Aorta (tissue), 5 donors: ENCODE measurements around the gene KCND2. TPM values are rescaled to one million over a fixed set of nuclear protein-coding genes. Genes with fewer than 3 reads are reported as not detected.

ENCODE experiments used
- ATAC-seq: fragments of 200-7000 bp; cut with Tn5 transposase; one replicate; pipeline ENCODE4 v1.9.1; 2022; ENCODE audit warnings: moderate library complexity; ENCODE audit not compliant: low FRiP score
- DNase-seq, 2 donors: peaks; one replicate each; pipeline ENCODE4 v3.0.0-alpha.2; 2020
- H3K27ac ChIP-seq, 2 donors: one replicate each; pipeline ENCODE4 v1.5.1; 2013; ENCODE audit warnings: low read length in 2 of 2, mild to moderate bottlenecking in 2 of 2, moderate library complexity in 2 of 2, control low read depth in 1 of 2, inconsistent platforms in 1 of 2, low read depth in 1 of 2
- H3K27me3 ChIP-seq, 2 donors: one replicate each; pipeline ENCODE4 v1.6.1; 2013; ENCODE audit warnings: control low read depth in 1 of 2, low read length in 1 of 2, mild to moderate bottlenecking in 1 of 2, moderate library complexity in 1 of 2; ENCODE audit not compliant: insufficient read depth in 2 of 2, control insufficient read depth in 1 of 2
- H3K36me3 ChIP-seq, 2 donors: one replicate each; pipeline ENCODE4 v1.6.1; 2013; ENCODE audit warnings: control low read depth in 1 of 2, low read length in 1 of 2, mild to moderate bottlenecking in 1 of 2; ENCODE audit not compliant: insufficient read depth in 2 of 2, control insufficient read depth in 1 of 2
- H3K4me1 ChIP-seq, 2 donors: one replicate each; pipeline ENCODE4 v1.6.1; 2013; ENCODE audit warnings: low read length in 2 of 2, control low read depth in 1 of 2, mild to moderate bottlenecking in 1 of 2, moderate library complexity in 1 of 2; ENCODE audit not compliant: insufficient read depth in 2 of 2, control insufficient read depth in 1 of 2
- H3K4me3 ChIP-seq, 2 donors: one replicate each; pipeline ENCODE4 v1.5.1; 2013; ENCODE audit warnings: low read length in 2 of 2, control low read depth in 1 of 2, mild to moderate bottlenecking in 1 of 2
- H3K9me3 ChIP-seq: one replicate; pipeline ENCODE4 v1.6.1; 2013; ENCODE audit warnings: mild to moderate bottlenecking, low read length; ENCODE audit not compliant: control insufficient read depth
- WGBS, 2 donors: extraction: QIAGEN DNeasy Blood & Tissue Kit; methylation state at CpG; one replicate each; pipeline ENCODE4 v1.1.7; 2013; 5-methylcytosine and 5-hydroxymethylcytosine counted together
- intact Hi-C, 2 donors: fragments of 100-400 bp; cut with DNase I; formaldehyde crosslinking; loops; one replicate each; pipeline versions ENCODE4 v1.14.2 to v1.15.0; 2022
- polyA plus RNA-seq, 2 donors: library from polyadenylated mRNA; stranded (reverse); fragments of 200-250 nt; gene quantifications; one replicate each; pipeline ENCODE4 v1.2.3, GENCODE V29; 2013
- total RNA-seq, 2 donors: library from RNA; stranded (reverse); fragmentation: NEBNext Ultra II Directional; extraction: Animal tissue kit (Norgen Biotek cat#: 25700); gene quantifications; one replicate each; pipeline ENCODE4 v1.2.1, GENCODE V29; 2021
- donor health status: healthy with polysubstance abuse.
- donor health status: Bipolar disorder and iron deficiency.
- donor health status: DM: no; HTN: no; CAD: no.
- donor health status: DM: no; HTN: no; CAD: no.
- donor health status: DM: yes; HTN: yes; CAD: no.

Gene KCND2
- total and polyA plus RNA-seq, 4 donors, result 1.9 to 4.2 TPM; not detected in 2

DNA sequence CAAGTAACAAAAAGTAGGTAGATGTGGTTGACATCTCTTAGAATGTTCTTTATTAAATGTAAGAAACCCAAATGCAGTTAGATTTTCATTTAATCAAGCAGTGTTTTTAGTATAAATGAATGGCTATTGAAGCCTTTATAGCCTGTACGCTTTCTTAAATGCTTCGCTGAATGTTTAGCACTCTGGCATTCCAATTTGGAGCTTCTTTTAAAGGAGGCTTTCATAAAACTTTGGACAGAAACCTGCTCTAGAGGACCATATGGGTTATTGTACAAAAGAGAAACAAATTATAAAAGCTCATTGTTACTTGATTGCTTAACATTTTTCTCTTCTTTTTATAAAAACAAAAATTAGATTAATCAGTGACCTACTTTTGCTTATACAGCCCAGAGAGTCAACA lies 59.5 kb downstream of the KCND2 start:
- WGBS, 2 donors, result 70 to 87% methylated on average over 2 of the region's 2 CpGs
- Histone ChIP-seq H3K27me3 (no peaks in the 10 kb centered on the region), H3K4me3 (no peak overlapping the region), H3K36me3 (no peaks in the 10 kb centered on the region), H3K4me1 (no peaks in the 10 kb centered on the region), H3K27ac (no peak overlapping the region), H3K9me3 (no peaks in the 10 kb centered on the region)
- intact Hi-C loops, result no loop called here
- DNase-seq (no peak), ATAC-seq (no peak)

DNA sequence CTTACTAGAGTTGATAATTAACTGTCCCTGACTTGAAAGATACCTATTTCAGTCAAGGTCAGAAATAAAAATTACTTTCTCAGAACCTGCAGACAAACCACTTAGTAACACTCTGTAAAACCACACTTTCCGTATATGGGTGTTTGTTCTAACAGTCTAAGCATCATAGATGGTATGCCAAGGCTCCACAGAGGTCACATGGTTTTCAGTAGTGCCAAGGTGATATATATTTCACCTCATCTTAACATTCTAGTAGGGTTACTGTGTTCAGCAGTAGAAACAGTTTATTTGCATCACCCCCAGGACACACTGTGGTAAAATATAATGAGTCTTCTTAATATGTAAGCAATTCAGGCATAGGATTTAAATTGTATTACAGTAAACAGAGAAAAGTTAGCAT lies 61.5 kb downstream of the KCND2 start:
- ATAC-seq (no peak), DNase-seq (no peak)
- H3K9me3 ChIP-seq, result no peaks in the 10 kb centered on the region
- no peak overlapping the region for H3K27ac ChIP-seq
- no peaks in the 10 kb centered on the region for H3K36me3 ChIP-seq
- no peaks in the 10 kb centered on the region for H3K27me3 ChIP-seq
- H3K4me3 ChIP-seq, result no peak overlapping the region
- no peaks in the 10 kb centered on the region for H3K4me1 ChIP-seq
- 50 to 70% methylated on average over 1 of the region's 1 CpG for WGBS, 2 donors
- intact Hi-C loops, result no loop called here

DNA sequence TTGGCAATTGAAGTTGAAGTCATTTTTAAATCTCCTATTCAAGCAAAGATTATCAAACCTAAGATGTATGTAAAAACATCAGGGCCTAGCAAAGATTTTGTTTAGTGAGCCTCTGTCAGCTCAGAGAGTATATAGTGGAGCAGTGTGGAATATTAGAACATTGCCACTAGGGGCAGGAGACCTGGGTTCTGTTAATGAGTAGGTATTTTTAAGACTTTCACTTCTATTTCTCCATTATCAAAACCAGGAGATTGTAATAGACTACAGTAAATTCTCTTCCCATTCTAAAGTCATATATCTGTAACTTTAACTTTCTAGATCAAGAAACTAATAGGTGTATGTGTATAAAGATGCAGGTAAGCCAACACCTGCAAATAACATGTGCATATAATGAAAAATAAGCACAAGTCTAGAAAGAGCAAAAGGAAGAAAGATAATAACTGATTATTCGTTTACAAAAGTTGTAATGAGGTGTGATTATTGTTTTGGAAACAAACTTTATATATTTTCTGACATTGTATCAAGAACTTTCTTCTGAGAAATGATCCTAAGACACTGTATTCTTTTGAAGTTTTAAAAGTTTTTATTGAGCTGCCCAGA lies 64.4 kb downstream of the KCND2 start:
- DNase-seq (no peak), ATAC-seq (no peak)
- no peak overlapping the region for H3K27ac ChIP-seq
- WGBS, 2 donors, result 49 to 56% methylated on average over 1 of the region's 1 CpG
- intact Hi-C loops, result no loop called here
- no peak overlapping the region for H3K4me3 ChIP-seq
- no peaks in the 10 kb centered on the region for H3K9me3 ChIP-seq
- H3K4me1 ChIP-seq, result no peaks in the 10 kb centered on the region
- H3K36me3 ChIP-seq, result no peaks in the 10 kb centered on the region
- H3K27me3 ChIP-seq, result no peaks in the 10 kb centered on the region

DNA sequence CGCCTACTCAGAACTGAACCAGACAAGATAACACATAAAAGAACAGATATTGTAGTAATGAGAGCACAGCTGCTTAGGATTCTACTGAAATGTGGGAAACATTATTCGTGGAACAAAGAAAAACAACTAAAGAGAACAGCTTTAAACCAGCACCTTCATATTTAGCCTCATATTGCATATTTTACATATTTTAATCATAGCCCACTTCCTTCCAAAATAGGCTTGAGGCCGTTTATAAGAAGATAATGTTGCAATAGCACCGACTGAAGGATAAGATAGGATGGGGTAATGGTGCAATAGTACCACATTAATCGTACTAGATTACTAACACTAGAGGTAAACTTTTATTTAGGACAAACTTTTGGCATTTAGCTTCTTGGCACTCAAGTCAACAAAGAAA lies 71.3 kb downstream of the KCND2 start:
- H3K36me3 ChIP-seq, result no peaks in the 10 kb centered on the region
- no peaks in the 10 kb centered on the region for H3K9me3 ChIP-seq
- H3K27me3 ChIP-seq, result no peaks in the 10 kb centered on the region
- no peak overlapping the region for H3K27ac ChIP-seq
- no peak for DNase-seq
- ATAC-seq, result no peak
- intact Hi-C loops, result no loop called here
- H3K4me1 ChIP-seq, result no peaks in the 10 kb centered on the region
- H3K4me3 ChIP-seq, result no peak overlapping the region
- 31 to 35% methylated on average over 5 of the region's 5 CpGs for WGBS, 2 donors

DNA sequence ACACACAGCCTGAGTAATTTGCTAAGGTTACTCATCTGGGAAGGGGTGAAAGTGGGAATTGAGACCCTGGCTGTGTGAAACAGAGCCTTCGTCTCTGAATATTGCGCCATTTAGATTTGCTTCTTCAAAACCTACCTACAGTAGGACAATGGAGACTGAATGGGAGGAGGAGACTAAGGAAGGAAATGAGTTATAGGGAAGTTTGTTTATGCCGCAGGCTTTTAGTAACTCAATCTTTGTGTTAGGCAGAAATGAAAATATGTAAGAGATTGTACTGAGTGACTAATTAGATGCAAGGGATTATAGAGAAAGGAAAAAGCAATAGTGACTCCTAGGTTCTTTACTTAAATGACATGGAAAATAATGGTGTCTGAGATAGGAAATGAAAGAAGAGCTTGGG lies 80.2 kb downstream of the KCND2 start:
- no peak overlapping the region for H3K27ac ChIP-seq
- ATAC-seq, result no peak
- H3K27me3 ChIP-seq, result no peaks in the 10 kb centered on the region
- no peaks in the 10 kb centered on the region for H3K9me3 ChIP-seq
- intact Hi-C loops, result no loop called here
- no peak overlapping the region for H3K4me3 ChIP-seq
- DNase-seq, result no peak
- no peaks in the 10 kb centered on the region for H3K4me1 ChIP-seq
- H3K36me3 ChIP-seq, result no peaks in the 10 kb centered on the region
- WGBS, 2 donors, result 91 to 94% methylated on average over 3 of the region's 3 CpGs

DNA sequence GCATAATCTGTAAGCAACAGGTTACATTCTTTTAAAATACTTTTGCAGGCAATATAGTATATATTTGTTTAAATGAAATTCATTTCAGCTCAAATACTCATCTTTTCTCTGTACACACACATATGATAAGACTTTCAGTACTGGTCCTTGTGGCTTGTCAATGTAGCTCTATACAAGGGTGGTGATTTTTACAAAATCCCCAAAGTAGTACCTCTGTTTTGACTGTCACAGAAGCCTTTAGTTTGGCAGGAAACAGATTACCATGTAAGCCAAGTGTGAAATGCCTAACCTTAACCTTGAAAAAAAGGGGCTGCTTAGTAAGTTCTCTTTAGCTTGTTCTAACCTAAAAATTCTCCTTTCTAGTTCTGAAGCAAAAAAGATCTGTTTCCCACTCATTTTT lies 87.9 kb downstream of the KCND2 start:
- no peak overlapping the region for H3K27ac ChIP-seq
- H3K36me3 ChIP-seq, result no peaks in the 10 kb centered on the region
- no peaks in the 10 kb centered on the region for H3K9me3 ChIP-seq
- H3K4me3 ChIP-seq, result no peak overlapping the region
- ATAC-seq, result no peak
- no peak for DNase-seq
- H3K27me3 ChIP-seq, result no peaks in the 10 kb centered on the region
- intact Hi-C loops, result no loop called here
- no peaks in the 10 kb centered on the region for H3K4me1 ChIP-seq

DNA sequence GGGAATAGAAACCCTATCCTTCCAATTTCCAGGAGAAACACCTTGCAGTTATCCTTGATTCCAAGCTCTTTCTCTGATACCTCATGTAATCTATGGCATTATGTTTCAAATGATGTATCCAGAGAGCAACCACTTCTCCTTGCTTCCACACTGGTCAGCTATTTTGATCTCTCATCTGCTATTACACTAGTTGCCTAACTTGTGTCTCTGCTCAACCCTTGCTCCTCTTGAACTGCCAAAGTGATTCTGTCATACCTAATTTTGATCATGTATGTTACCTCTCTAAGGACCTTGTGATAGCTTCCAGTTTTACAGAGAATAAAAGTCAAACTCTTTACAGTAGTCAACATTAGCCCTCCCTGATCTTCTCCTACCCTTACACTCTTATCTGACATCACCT lies 90.4 kb downstream of the KCND2 start:
- Histone ChIP-seq H3K27ac (no peak overlapping the region), H3K36me3 (no peaks in the 10 kb centered on the region), H3K4me1 (no peaks in the 10 kb centered on the region), H3K4me3 (no peak overlapping the region), H3K9me3 (no peaks in the 10 kb centered on the region), H3K27me3 (no peaks in the 10 kb centered on the region)
- intact Hi-C loops, result no loop called here
- no peak for DNase-seq
- ATAC-seq, result no peak

DNA sequence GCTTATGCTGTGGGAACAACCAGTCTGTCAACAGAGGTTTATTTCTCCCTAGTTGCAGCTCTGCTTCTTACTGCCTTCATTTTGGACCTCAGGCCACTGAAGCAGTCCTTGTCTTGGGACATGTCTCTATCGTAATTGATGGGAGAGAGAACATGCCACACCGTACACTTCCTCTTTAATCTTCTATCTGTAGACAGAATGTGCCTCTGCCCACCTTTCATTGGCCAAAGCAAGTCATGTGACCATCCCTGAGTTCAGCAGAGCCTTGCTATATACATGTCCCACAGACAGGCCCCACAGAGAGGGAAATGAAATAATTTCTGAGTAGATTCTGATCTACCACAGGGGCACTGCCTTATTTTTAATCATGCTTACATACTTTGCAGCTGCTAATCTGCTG lies 98.0 kb downstream of the KCND2 start:
- H3K4me3 ChIP-seq, result no peak overlapping the region
- H3K4me1 ChIP-seq, result no peaks in the 10 kb centered on the region
- H3K27ac ChIP-seq, result no peak overlapping the region
- intact Hi-C loops, result no loop called here
- 53 to 68% methylated on average over 2 of the region's 2 CpGs for WGBS, 2 donors
- ATAC-seq, result no peak
- no peaks in the 10 kb centered on the region for H3K9me3 ChIP-seq
- no peaks in the 10 kb centered on the region for H3K27me3 ChIP-seq
- no peak for DNase-seq
- H3K36me3 ChIP-seq, result no peaks in the 10 kb centered on the region

DNA sequence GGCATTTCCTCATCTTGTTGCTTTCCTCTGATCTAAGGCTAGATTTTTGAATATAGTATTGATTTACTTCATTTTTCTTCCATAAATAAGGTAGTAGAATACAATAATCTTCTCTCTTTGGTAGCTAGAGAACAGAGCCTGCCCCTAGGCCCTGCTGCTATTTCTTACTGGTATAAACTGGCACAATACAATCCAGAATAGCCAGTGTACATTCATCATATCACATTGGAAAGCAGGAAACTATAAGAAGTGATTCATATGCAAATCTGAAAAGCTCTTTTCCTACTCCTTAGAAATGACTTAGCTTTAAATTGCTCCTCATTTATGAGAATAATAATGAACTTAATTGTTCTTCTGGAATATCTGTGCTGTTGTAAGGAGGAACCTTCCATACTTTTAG lies 100.2 kb downstream of the KCND2 start:
- no peak overlapping the region for H3K4me3 ChIP-seq
- no peak overlapping the region for H3K27ac ChIP-seq
- ATAC-seq (no peak), DNase-seq (no peak)
- no peaks in the 10 kb centered on the region for H3K9me3 ChIP-seq
- H3K4me1 ChIP-seq, result no peaks in the 10 kb centered on the region
- H3K27me3 ChIP-seq, result no peaks in the 10 kb centered on the region
- intact Hi-C loops, result no loop called here
- H3K36me3 ChIP-seq, result no peaks in the 10 kb centered on the region
